Measurements from ENCODE around the gene CORO7.

The CORO7 gene
- long read RNA-seq, donor 1 = 0 reads
- long read RNA-seq, donor 2, partial matches to known transcripts = 0 of 2 reads
- long read RNA-seq, donor 2, other reads (novel, unspliced or antisense) = 0 of 2 reads
- long read RNA-seq, donor 3 = 0 reads
- long read RNA-seq, donor 4, partial matches to known transcripts = 0 of 2 reads
- long read RNA-seq, donor 4, other reads (novel, unspliced or antisense) = 0 of 2 reads
- long read RNA-seq, donor 5, transcript CORO7-201 (28 exons, 3,540 nt) = major isoform, 8 of 47 reads
- long read RNA-seq, donor 5, partial matches to known transcripts = 38 of 47 reads
- long read RNA-seq, donor 5, other reads (novel, unspliced or antisense) = 0 of 47 reads
- long read RNA-seq, donor 6, partial matches to known transcripts = 85 of 86 reads
- long read RNA-seq, donor 6, other reads (novel, unspliced or antisense) = 0 of 86 reads
- long read RNA-seq, donor 7 = 0 reads
- long read RNA-seq, donor 8, partial matches to known transcripts = 0 of 3 reads
- long read RNA-seq, donor 8, other reads (novel, unspliced or antisense) = 0 of 3 reads

DNA sequence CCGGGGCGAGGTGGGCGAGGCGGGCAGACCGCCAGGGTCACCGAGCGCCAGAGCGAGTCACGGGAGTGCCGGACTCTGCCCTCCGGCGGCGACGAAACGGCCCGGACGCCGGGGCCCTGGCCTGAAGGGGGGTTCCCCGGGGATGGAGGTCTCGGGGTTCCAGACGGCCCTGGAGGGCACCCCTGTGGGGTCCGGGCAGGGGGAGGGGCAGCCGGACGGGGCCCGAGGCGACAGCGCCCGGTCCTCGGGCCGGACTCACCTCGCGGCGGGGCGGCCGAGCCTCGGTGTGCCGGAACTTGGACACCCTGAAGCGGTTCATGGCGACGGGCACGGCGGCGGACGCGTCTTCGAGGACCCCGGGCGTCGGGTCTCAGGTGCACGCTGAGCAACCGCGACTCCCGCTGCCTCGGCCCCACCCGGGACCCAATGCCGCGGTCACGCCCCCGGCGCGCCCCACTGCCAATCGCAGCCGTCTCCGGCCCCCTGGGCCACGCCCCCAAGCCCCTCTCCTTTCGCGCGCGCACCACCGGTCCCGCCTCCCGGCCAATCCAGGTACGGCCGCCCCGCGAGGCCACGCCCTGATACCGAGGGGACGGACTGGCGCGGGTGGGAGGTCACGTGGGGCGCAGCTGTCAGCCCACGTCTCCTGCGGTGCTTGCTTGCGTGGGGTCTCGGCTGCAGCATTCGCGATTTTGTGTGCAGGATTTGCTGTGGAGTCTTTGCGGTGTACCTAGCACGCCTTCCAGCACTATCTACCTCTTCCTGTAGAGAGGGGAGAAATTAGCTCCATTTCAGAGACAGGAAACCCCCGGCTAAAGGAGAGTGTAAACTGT lies at the start of gene CORO7:
Gene CORO7 (minus strand): TSS at position 397 of the 833 bp plus-strand sequence. CDS start 78 bp downstream, at position 319.
- peak; percentile 90 for DNase-seq

- DNase-seq = no peak
Observed at GRCh38 chr16:4463522-4464163, 47.2 kb upstream of the CORO7 start.

DNA sequence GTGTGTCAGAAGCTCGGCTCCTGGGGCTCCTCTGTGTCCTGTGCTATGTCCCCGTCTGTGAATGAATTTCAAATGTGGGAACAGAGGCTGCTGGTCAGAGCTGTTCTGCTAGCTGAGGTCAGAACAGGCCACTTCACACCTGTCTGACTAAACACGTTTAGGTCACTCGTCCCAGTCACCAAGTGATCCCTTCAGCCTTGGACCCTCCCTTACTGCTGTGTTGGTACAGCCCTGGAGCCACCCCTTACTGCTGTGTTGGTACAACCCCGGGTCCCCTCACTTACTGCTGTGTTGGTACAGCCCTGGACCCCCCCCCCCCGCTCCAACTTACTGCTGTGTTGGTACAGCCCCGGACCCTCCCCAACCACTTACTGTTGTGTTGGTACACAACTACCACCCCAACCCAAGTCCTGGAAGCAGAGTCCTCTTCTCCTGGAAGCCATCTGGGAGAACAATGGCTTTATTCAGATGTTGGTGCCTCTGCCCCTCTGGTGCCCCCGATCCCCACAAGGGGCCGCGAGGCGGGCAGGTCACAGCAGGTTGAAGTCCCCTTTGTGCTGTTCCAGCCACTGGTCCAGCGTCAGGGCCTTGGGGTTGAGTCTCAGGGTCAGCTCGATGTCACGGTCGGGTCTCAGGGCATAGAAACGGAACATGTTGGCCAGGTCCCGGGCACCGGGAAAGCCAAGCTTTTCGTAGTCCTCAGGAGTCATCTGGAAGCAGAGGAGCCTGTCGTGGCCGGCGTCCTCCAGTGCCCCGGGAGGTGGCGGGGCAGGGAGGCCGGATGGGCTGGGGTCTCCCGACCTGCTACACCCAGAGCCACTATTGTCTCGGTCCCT lies 45.1 kb upstream of the CORO7 start:
- DNase-seq = no peak

GRCh38 chr16:4460936-4461249 lies 44.5 kb upstream of the CORO7 start:
- DNase-seq = no peak

GRCh38 chr16:4455951-4456350 lies 39.6 kb upstream of the CORO7 start:
- DNase-seq = no peak

- no peak for DNase-seq
Observed at GRCh38 chr16:4455081-4455480, 38.7 kb upstream of the CORO7 start.

DNA sequence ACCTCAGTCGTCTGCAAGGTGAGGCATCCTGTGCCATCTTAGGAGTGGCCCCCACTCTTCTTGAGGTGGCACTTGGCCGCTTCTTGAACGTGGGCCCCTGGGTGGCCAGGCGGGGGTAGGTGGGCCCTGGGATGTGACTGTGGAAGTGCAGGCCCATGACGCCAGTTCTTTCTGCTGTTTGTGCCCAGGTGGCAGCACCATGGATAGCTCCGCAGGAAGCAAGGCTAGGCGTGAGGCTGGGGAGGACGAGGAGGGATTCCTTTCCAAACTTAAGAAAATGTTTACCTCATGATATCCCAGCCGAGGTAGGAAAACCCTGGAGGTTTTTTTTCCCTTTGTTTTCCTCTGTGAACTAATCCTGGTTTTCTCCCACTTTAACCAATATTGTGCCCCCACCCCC lies 38.2 kb upstream of the CORO7 start:
- no peak for DNase-seq

DNA sequence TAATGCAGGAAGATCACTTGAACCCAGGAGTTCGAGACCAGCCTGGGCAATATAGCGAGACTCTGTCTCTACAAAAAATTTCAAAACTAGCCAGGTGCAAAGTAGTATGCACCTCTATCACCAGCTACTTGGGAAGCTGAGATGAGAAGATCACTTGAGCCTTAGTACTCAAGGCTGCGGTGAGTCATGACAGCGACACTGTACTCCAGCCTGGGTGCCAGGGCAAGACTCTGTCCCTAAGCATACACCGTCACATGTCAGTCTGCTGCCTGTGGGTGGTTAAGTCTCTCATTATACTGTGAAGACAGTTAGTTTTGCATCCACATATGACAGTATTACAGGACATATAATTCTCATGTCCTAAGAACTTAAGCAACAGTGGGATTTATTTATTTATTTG lies 36.3 kb upstream of the CORO7 start:
- DNase-seq = no peak

DNA sequence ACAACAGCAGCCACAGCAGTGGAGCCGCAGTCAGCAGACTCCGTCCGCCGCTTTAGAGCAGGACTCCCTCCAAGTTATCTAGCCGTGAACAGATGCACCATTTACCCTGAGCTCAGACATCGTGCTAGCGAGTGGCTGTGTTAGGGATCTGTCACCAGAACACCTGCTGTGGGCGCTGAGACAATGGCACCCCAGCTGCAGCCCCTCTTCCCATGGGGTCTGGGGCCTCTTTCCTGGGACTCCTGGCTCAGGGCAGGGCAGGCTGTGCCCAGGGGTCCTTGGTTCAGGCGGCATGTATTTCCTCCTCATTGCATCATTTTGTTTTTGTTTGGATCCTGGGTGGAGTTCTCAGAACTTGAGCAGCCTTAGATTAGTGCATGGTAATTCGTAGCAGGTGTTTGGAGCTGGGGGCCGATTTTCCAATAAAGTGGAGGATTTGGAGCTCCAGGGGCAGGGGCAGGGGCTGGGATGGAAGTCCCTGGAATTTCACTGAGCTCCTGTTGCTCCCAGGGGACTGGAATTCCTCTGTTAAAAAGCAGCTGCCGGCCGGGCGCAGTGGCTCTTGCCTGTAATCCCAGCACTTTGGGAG lies 34.6 kb upstream of the CORO7 start:
- no peak for DNase-seq

- DNase-seq = no peak
Observed at GRCh38 chr16:4450430-4450829, 34.0 kb upstream of the CORO7 start.

GRCh38 chr16:4443986-4444385 lies 27.6 kb upstream of the CORO7 start:
- no peak for DNase-seq

DNA sequence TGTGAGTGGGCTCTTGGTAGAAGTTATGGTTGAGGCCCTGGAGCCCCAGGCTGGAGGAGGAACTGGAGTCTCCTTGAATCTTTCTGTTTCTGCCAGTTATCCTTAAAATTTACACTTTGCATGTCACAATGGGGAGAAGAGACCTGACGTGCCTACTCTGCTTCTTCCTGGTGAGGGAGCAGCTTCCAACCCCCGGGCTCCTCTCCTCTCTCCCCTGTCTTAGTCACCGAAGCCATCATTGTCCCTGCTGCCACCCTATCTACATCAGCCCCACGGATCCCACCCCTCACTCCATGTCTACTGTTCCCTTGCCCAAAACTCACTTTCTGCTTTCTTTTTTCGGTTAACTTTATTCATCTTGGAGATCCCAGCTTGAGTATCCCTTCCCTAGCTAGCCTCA lies 26.9 kb upstream of the CORO7 start:
- DNase-seq = no peak

GRCh38 chr16:4442371-4442770 lies 26.0 kb upstream of the CORO7 start:
- no peak for DNase-seq

DNA sequence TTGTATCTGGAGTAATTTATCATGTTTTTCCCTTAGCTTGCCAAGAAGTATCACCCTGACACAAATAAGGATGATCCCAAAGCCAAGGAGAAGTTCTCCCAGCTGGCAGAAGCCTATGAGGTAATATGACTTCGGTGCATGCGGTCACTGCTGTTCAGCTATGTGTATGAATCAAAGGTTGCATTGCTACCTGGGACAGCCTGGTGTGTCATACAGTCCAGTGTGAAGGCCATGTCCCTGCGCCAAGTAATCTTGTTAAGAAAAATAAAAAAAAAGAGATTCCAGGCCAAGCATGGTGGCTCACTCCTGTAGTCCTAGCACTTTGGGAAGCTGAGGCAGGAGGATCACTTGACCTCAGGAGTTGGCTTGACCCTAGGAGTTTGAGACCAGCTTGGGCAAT lies 21.0 kb upstream of the CORO7 start:
- no peak for DNase-seq

GRCh38 chr16:4435337-4436067 lies 19.1 kb upstream of the CORO7 start:
- DNase-seq = no peak

DNA sequence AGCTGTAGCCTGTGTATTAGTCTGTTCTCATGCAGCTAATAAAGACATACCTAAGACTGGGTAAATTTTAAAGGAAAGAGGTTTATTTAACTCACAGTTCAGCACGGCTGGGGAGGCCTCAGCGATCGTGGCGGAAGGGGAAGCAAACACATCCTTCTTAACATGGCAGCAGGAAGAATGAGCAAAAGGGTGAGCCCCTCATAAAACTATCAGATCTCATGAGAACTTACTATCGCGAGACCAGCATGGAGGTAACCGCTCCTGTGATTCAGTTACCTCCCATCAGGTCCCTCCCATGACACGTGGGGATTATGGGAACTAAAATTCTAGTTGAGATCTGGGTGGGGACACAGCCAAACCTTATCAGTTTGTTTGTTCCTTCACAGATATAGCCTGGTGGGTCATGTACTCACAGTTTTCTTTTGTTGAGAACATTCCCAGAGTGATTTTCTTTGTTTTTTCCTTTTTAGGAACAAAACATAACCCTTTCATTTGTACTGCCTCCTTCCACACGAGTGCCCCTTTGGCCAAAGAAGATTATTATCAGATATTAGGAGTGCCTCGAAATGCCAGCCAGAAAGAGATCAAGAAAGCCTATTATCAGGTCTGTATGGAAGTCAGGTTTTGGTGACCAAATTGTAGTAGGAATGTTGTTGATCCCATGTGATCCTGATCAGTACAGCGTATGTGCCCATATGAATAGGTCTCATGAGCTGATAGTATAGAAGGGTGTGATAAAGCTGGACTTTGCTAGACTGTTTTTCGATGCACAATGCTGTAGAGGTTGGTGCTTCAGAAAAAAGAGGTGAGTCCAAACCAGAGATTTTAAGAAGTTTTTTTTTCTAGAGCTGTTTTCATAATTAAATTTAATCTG lies 17.8 kb upstream of the CORO7 start:
- DNase-seq = no peak

- no peak for DNase-seq
Observed at GRCh38 chr16:4433228-4433627, 16.8 kb upstream of the CORO7 start.

DNA sequence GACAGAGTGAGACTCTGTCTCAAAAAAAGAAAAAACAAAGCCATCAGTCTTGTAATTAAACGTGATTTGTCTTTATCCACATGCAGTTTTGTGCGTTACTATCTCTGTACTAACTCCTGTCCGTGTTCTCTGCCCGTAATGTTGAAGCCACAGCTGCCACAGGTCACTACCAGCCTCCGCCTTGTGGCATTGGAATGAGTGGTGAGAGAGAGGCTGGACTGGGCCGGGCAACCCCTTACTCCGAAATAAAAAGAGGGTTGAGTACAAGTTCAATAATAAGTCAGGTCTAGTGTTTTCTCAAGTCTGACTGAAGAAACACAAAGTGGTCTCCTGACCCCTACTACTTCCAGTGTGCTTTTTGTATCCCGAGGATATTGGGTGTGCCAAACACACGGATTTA lies 14.6 kb upstream of the CORO7 start:
- DNase-seq = no peak

GRCh38 chr16:4428500-4428899 lies 12.1 kb upstream of the CORO7 start:
- no peak for DNase-seq
